ENCODE results near the gene SDR39U1.
"Not testable (repeated sequence)": the region's sequence is repeated elsewhere in the genome, so short reads cannot be mapped to it uniquely, and the experiment has no call there.

Gene SDR39U1

GRCh38 chr14:24463884-24464785, 21.6 kb upstream of the SDR39U1 start:
- Mint-ChIP-seq H3K27me3 (no peaks in the 10 kb centered on the region), H3K4me3 (peak overlapping the region; percentile 3 to 36), H3K4me1 (ENCODE audit: low read depth in 2 of 2) (peaks cover 11 to 15% of the 10 kb centered on the region in 2 donors), H3K27ac (peak overlapping the region in 1 of 2 donors; percentile 27), H3K9me3 (no peaks in the 10 kb centered on the region), H3K36me3 (ENCODE audit: insufficient read depth) (peaks cover 6% of the 10 kb centered on the region)
- ATAC-seq (replicated peaks), result no peak
- no peak for DNase-seq

DNA sequence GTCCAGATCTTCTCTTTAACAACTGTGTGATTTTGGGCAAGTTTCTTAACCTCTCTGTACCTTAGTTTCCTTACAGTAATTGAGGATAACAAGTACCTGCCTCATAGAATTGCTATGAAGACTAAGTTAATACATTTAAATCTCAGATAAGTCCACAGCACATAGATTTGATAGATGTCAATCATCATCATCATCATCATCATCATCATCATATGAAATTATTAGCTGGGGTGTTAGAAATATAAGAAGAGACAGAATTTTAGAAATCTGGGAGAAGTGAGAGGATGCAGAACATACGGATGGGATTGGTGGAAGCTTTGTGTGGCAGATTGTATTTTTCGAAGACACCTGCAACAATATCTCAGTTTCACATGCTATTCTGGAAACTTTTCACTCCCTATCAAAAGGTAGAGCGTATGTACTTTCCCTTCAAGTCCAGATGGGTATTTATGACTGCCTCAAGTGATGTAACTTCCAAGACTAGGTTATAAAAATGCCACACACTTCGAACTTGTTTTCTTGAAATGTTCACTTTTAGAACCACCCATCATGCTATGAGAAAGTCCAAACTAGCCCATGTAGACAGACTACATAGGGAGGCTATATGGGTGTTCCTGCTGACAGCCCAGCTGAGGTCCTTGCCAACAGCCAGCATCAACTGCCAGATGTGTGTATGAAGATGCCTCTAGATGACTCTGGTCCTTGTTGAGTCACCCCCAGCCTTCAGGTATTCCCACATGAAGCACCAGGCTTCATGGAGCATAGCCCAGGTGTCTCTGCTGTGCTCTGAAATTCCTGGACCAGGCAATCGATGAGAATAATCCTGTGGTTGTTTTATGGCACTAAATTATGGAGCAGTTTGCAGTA, 20.7 kb upstream of the SDR39U1 start:
- no peak for DNase-seq
- Mint-ChIP-seq H3K4me3 (no peak overlapping the region), H3K27me3 (no peaks in the 10 kb centered on the region), H3K36me3 (ENCODE audit: insufficient read depth) (peaks cover 3% of the 10 kb centered on the region), H3K27ac (peak overlapping the region in 1 of 2 donors; percentile 27), H3K9me3 (no peaks in the 10 kb centered on the region), H3K4me1 (ENCODE audit: low read depth in 2 of 2) (peaks cover 11 to 15% of the 10 kb centered on the region in 2 donors)
- no peak for ATAC-seq (replicated peaks)

DNA sequence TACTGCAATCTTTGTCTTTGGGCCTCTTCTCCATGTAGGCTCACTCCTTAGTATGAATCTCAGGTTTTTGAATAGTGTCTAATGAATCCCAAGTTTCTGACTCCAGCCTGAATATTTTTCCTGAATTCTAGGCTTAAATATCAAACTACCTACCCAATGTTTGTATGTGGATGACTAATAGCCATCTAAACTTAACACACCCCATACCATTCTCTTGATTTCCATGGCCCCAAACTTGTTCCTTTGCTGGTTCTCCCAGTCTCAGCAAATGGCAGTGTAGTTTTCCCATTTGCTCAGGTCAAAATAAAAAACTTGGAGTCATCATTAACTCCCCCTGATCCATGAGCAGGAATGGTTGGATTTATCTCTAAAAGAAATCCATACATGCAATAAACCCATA, 18.8 kb upstream of the SDR39U1 start:
- Mint-ChIP-seq H3K27ac (no peak overlapping the region), H3K9me3 (no peaks in the 10 kb centered on the region), H3K4me3 (no peak overlapping the region), H3K4me1 (ENCODE audit: low read depth in 2 of 2) (peaks cover 16 to 18% of the 10 kb centered on the region in 2 donors), H3K36me3 (ENCODE audit: insufficient read depth) (peaks cover 3% of the 10 kb centered on the region), H3K27me3 (no peaks in the 10 kb centered on the region)
- ATAC-seq (replicated peaks) (no peak), DNase-seq (no peak)

- no peak overlapping the region for H3K27ac Mint-ChIP-seq
Observed at GRCh38 chr14:24459331-24459730, 16.8 kb upstream of the SDR39U1 start.

GRCh38 chr14:24458736-24459135, 16.2 kb upstream of the SDR39U1 start:
- no peaks in the 10 kb centered on the region for H3K27me3 Mint-ChIP-seq
- ATAC-seq (replicated peaks) (no peak), DNase-seq (no peak)
- H3K4me3 Mint-ChIP-seq, result no peak overlapping the region
- no peaks in the 10 kb centered on the region for H3K9me3 Mint-ChIP-seq
- peaks cover 3% of the 10 kb centered on the region for H3K36me3 Mint-ChIP-seq (ENCODE audit: insufficient read depth)
- H3K27ac Mint-ChIP-seq, result no peak overlapping the region
- H3K4me1 Mint-ChIP-seq (ENCODE audit: low read depth in 2 of 2), result peaks cover 6 to 7% of the 10 kb centered on the region in 2 donors

More at GRCh38 chr14:24459331-24459730, 16.8 kb upstream of the SDR39U1 start:
- DNase-seq (no peak), ATAC-seq (replicated peaks) (no peak)
- Mint-ChIP-seq H3K9me3 (no peaks in the 10 kb centered on the region), H3K27me3 (no peaks in the 10 kb centered on the region), H3K36me3 (ENCODE audit: insufficient read depth) (peaks cover 3% of the 10 kb centered on the region), H3K4me1 (ENCODE audit: low read depth in 2 of 2) (peaks cover 9% of the 10 kb centered on the region in 2 donors), H3K4me3 (no peak overlapping the region)

DNA sequence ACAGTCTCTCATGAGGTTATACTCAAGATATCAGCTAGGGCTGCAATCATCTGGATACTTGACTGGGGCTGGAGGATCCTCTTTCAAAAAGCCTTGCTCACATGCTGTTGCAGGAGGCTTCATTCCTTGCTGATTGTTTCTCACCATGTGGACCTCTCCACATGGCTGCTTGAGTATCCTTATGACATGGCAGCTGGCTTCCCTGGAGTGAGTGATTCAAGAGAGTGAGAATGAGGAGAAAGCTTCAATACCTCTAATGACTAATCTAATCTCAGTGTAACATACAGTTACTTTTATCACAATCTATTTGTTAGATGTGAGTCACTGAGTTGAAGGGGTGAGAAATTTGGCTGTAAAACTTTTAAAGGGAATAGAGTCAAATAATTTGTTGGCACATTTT, 14.4 kb upstream of the SDR39U1 start:
- H3K27me3 Mint-ChIP-seq, result peaks cover 0 to 6% of the 10 kb centered on the region in 2 donors
- peaks cover 3% of the 10 kb centered on the region for H3K36me3 Mint-ChIP-seq (ENCODE audit: insufficient read depth)
- ATAC-seq (replicated peaks), result no peak
- H3K4me3 Mint-ChIP-seq, result no peak overlapping the region
- H3K9me3 Mint-ChIP-seq, result no peaks in the 10 kb centered on the region
- DNase-seq, result no peak
- peaks cover 5% of the 10 kb centered on the region in 2 donors for H3K4me1 Mint-ChIP-seq (ENCODE audit: low read depth in 2 of 2)
- peak overlapping the region; percentile 32 to 67 for H3K27ac Mint-ChIP-seq

- DNase-seq, H3K27me3 Mint-ChIP-seq, H3K27ac Mint-ChIP-seq: not testable (repeated sequence)
Observed at GRCh38 chr14:24450828-24451227, 8.3 kb upstream of the SDR39U1 start.

GRCh38 chr14:24443053-24443665, 583 bp upstream of the SDR39U1 start:
- H3K4me3 Mint-ChIP-seq, result peak overlapping the region; percentile 92
- ATAC-seq (replicated peaks) (no peak), DNase-seq (no peak)
- H3K9me3 Mint-ChIP-seq, result no peaks in the 10 kb centered on the region
- H3K36me3 Mint-ChIP-seq (ENCODE audit: insufficient read depth), result peaks cover 36% of the 10 kb centered on the region
- no peaks in the 10 kb centered on the region for H3K27me3 Mint-ChIP-seq
- peak overlapping the region; percentile 94 to 97 for H3K27ac Mint-ChIP-seq
- H3K4me1 Mint-ChIP-seq (ENCODE audit: low read depth in 2 of 2), result peaks cover 26 to 28% of the 10 kb centered on the region in 2 donors

More at GRCh38 chr14:24450828-24451227, 8.3 kb upstream of the SDR39U1 start:
- ATAC-seq (replicated peaks); H3K9me3 Mint-ChIP-seq; H3K4me3 Mint-ChIP-seq; H3K36me3 Mint-ChIP-seq (ENCODE audit: insufficient read depth); H3K4me1 Mint-ChIP-seq (ENCODE audit: low read depth in 2 of 2): not testable (repeated sequence)

DNA sequence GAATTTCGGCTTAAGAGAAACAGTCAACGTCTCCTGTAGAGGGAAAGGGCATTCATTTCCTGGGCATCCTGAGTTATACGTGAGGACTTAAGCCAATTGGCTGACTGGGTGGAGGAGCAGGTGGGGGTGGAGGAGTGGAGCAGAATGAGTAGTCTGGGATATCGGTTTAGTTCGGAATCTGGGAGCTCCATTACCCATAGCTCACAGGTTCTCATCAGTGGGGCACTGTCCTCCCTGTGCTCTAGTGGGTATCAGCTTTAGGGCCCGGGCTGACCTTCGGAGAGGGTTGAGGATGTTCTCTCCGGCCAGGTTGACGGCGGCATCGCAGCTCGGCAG, 704 bp downstream of the SDR39U1 start:
- no peak for DNase-seq
- H3K36me3 Mint-ChIP-seq (ENCODE audit: insufficient read depth), result peaks cover 44% of the 10 kb centered on the region
- no peak for ATAC-seq (replicated peaks)
- H3K4me1 Mint-ChIP-seq (ENCODE audit: low read depth in 2 of 2), result peaks cover 34% of the 10 kb centered on the region in 2 donors
- no peaks in the 10 kb centered on the region for H3K27me3 Mint-ChIP-seq
- peak overlapping the region; percentile 92 for H3K4me3 Mint-ChIP-seq
- peak overlapping the region; percentile 94 to 97 for H3K27ac Mint-ChIP-seq
- no peaks in the 10 kb centered on the region for H3K9me3 Mint-ChIP-seq

DNA sequence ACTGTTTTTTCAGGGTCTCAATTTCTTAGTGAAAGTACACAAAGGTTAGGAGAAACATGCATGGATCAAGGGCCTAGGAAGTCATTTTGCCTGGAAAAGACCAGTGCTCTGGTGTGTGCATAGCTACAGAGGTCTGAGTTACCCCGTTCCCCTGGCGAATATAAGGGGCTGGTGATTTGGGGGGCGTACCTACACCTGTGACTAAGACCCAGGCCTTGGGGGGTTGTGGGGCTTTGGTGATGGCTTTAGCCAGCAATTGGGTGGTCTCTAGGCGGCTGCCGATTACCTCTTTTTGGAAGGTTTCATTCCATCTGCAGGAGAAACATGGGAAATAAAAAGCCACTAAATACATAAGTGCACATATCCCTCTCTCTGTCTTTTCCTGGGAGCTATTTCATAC, 1.1 kb downstream of the SDR39U1 start:
- H3K4me3 Mint-ChIP-seq, result peak overlapping the region; percentile 92
- no peaks in the 10 kb centered on the region for H3K27me3 Mint-ChIP-seq
- ATAC-seq (replicated peaks) (no peak), DNase-seq (no peak)
- H3K9me3 Mint-ChIP-seq, result no peaks in the 10 kb centered on the region
- H3K36me3 Mint-ChIP-seq (ENCODE audit: insufficient read depth), result peaks cover 46% of the 10 kb centered on the region
- peaks cover 38% of the 10 kb centered on the region in 2 donors for H3K4me1 Mint-ChIP-seq (ENCODE audit: low read depth in 2 of 2)
- H3K27ac Mint-ChIP-seq, result peak overlapping the region; percentile 94 to 97

DNA sequence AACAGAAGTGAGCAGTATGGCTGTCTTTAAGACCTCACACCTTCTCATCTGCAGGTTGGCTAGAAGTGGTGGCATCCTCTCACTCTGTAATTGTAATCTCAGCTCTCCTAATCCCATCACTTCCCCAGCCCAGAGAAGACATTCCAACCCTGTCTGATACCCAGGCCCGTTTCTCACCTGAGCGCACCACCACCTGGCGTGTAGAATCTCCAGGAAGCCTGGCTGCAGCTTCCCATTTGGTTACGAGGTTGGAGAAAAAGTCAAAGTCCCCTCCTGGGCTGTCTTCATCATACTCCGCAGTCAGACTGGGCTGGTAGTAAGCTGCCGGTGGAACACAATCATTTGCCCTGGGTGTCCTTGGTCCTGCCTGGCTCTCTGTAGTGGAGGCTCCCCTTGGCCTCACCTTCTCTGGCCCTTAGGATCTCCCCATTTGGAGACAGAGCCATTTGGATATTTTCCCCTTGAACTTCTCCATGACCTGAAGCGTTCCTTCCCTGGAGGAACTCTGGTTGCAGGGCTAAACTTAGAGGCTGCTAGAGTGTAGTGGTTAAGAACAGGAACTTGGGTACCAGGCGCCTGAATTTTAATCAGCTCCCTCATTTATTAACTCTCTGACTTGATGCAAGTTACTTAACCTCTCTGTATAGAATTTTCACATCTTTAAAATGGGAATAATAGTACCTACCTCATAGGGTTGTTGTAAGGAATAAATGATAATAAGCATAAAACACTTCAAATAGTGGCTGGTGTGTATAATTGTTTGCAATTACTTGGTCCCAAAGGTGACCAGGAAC, 1.8 kb downstream of the SDR39U1 start:
- H3K4me1 Mint-ChIP-seq (ENCODE audit: low read depth in 2 of 2), result peaks cover 38 to 39% of the 10 kb centered on the region in 2 donors
- DNase-seq (no peak), ATAC-seq (replicated peaks) (no peak)
- no peaks in the 10 kb centered on the region for H3K9me3 Mint-ChIP-seq
- H3K36me3 Mint-ChIP-seq (ENCODE audit: insufficient read depth), result peaks cover 49% of the 10 kb centered on the region
- H3K27ac Mint-ChIP-seq, result peak overlapping the region; percentile 75 to 94
- peak overlapping the region in 1 of 2 donors; percentile 92 for H3K4me3 Mint-ChIP-seq
- no peaks in the 10 kb centered on the region for H3K27me3 Mint-ChIP-seq

GRCh38 chr14:24439830-24440605, 2.6 kb downstream of the SDR39U1 start:
- H3K4me1 Mint-ChIP-seq (ENCODE audit: low read depth in 2 of 2), result peaks cover 38 to 41% of the 10 kb centered on the region in 2 donors
- no peaks in the 10 kb centered on the region for H3K9me3 Mint-ChIP-seq
- peaks cover 52% of the 10 kb centered on the region for H3K36me3 Mint-ChIP-seq (ENCODE audit: insufficient read depth)
- no peak overlapping the region for H3K4me3 Mint-ChIP-seq
- DNase-seq, result no peak
- H3K27ac Mint-ChIP-seq, result peak overlapping the region; percentile 75 to 94
- no peaks in the 10 kb centered on the region for H3K27me3 Mint-ChIP-seq
- no peak for ATAC-seq (replicated peaks)

All from effector memory CD8-positive, alpha-beta T cell (primary cell).